Measurements from ENCODE around the gene SCRN2.

SCRN2 gene

GRCh38 chr17:47802341-47803022 is 38.6 kb downstream of the SCRN2 start:
- peak; percentile 7 to 43 for DNase-seq

DNA sequence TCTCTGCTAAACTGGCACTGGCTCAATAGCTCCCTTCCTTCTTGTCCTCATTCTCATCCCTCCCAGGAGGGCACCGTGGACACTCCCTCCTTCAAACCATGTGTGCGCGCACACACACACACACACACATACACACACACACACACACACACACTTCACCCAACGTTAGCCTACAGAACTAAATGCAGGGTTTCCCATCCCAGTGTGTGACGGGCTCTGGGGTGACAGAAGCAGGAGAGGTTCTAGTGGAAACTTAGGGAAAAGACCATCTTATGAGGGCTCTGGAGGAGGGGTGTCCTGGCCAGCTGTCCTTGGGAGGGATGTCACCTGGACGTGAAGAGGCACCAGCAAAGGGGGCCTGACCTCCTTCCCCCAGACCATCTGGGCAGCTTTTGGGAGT is 39.2 kb downstream of the SCRN2 start:
- no peak for DNase-seq

- DNase-seq = no peak
Measured at GRCh38 chr17:47801176-47801765, 39.8 kb downstream of the SCRN2 start.

- DNase-seq = no peak
Measured at GRCh38 chr17:47800686-47801085, 40.4 kb downstream of the SCRN2 start.

DNA sequence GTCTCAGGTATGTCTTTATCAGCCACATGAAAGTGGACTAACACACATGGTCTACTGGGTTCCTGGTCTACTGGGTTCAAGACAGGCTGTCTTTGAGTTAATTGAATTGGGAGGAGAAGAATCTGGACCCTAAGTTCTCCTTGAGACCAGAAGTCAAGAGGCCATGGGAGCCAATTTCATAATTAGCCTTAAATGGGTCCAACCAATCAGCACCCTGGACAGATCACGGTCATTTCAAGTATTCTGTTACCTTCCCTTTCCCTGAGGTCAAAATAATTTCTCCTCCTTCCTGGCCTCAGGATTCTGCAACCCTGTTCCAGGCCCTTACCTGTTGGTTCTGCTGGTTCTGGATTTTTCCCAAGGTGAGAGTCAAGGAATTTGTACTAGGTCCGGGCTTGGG is 43.3 kb downstream of the SCRN2 start:
- no peak for DNase-seq

GRCh38 chr17:47792979-47793378 is 48.1 kb downstream of the SCRN2 start:
- DNase-seq = no peak

DNA sequence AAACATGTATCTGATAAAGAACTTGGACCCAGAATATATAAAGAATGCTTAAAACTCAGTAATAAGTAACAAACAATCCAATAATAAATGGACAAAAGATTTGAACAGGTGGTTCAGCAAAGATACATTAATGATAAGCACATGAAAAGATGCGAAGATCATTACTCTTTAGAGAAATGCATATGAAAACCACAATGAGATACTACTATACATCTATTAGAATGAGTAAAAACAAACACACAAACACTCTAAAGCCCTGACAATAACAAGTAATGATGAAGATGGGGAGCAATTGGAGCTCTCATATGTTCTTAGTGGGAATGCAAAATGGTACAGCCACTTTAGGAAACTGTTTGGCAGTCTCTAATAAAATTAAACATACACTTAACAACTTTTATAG is 48.6 kb downstream of the SCRN2 start:
- DNase-seq = no peak

DNA sequence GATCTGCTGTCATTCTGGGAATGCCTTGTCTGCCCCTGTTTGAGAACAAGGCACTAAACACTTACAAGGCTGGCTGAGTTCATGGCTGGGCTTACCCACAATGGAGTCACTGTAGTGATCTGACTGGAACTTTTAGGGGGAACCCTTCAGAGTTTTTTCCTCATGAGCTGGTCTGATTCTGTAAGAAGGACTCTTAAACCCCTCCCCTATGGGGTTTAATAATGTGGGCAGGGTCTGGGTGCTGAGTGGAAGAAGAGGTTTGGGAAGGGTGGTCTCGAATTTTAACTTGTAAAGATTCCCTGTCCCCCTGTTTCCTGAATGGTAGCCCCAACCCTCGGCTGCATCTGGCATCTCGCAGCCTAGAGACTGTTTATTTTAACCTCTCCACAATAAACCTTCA is 50.0 kb downstream of the SCRN2 start:
- no peak for DNase-seq

DNA sequence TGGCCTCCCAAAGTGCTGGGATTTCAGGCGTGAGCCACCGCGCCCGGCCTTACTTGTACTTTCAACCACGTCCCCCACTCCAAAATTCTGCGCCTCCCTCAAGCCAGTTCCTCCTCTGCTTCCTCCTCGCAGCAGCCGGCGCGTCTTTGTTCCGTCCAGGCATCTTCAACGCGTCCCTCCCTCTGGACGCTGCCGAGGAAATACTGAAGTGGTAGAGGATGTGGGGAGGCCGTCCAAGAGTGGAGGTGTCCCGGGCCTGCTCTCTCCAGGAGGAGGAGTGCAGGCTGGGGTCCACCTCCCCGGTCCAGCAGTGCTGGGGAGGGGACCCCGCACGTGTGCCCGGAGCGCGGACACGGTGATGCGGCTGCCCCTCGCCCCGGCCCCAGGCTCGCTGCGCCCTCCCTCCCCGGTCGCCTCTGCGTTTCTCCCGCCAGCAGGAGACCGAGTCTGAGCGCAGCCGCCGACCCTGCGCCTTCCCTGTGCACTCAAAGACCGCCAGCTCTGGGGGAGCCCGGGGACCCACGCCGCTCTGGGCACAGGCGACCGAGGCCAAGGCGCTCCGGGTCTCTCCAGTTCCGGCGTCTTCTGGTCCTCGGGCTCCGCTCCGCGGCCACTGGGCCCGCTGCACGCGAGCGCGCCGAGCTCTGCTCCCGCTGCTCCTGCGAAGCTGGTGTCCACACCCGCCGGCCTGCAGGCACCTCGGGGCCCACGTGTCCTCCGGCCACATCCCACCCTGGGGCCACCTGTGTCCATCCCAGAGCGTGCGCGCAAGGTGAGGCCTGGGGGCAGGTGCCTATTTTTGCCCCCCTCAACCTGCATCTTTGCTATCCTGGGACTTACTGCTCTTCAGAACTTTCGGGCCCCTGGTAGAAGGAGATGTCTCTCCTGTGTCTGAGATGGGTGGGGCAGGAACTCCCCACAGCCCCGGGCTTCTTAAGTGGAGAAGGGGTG is 51.2 kb downstream of the SCRN2 start:
- peak; percentile 29 to 66 for DNase-seq

Data from inflammatory macrophage (primary cell).